Mesodermal cell (in vitro differentiated cells): ENCODE data around the gene SIL1.

Experiments used
- H3K27ac ChIP-seq: 2 replicates; pipeline ENCODE4 v1.7.0; 2013; ENCODE audit warnings: mild to moderate bottlenecking, low read depth, low read length, moderate library complexity; ENCODE audit not compliant: severe bottlenecking
- H3K36me3 ChIP-seq: 2 replicates; pipeline ENCODE4 v1.7.1; 2013; ENCODE audit warnings: mild to moderate bottlenecking, low read length, moderate library complexity; ENCODE audit not compliant: control insufficient read depth, insufficient read depth
- H3K4me1 ChIP-seq: one replicate; pipeline ENCODE4 v1.7.1; 2013; ENCODE audit warnings: mild to moderate bottlenecking, low read length; ENCODE audit not compliant: insufficient read depth, control insufficient read depth, poor library complexity, severe bottlenecking
- H3K4me3 ChIP-seq: 2 replicates; pipeline ENCODE4 v1.7.0; 2013; ENCODE audit warnings: low read length, control low read depth, mild to moderate bottlenecking; ENCODE audit not compliant: insufficient read depth, poor library complexity, severe bottlenecking; ENCODE audit errors: extremely low read depth
- H3K9me3 ChIP-seq: 2 replicates; pipeline ENCODE4 v1.7.1; 2013; ENCODE audit warnings: mild to moderate bottlenecking, low read length, moderate library complexity; ENCODE audit not compliant: control insufficient read depth
- WGBS, 2 experiments: methylation state at CpG; one replicate each; pipeline ENCODE4 v1.1.5; 2013; ENCODE audit warnings: missing lambda C conversion rate in 2 of 2; ENCODE audit not compliant: insufficient coverage in 2 of 2; 5-methylcytosine and 5-hydroxymethylcytosine counted together

Gene SIL1

GRCh38 chr5:138996120-138996519 lies 202.0 kb downstream of the SIL1 start:
- whole genome bisulfite sequencing, 2 experiments, result 100% methylated on average over 1 of the region's 1 CpG; no CpG with 5 or more reads in 1 of the 2 experiments
- H3K4me1 ChIP-seq, result no peaks in the 10 kb centered on the region

GRCh38 chr5:138990986-138991590 lies 207.1 kb downstream of the SIL1 start:
- Histone ChIP-seq H3K27ac (no peak overlapping the region), H3K36me3 (no peaks in the 10 kb centered on the region), H3K4me3 (no peak overlapping the region), H3K4me1 (no peaks in the 10 kb centered on the region), H3K9me3 (no peaks in the 10 kb centered on the region)
- 95 to 100% methylated on average over 3 to 4 of the region's 4 CpGs for WGBS, 2 experiments

More at GRCh38 chr5:138996120-138996519, 202.0 kb downstream of the SIL1 start:
- Histone ChIP-seq H3K36me3 (no peaks in the 10 kb centered on the region), H3K9me3 (no peaks in the 10 kb centered on the region), H3K27ac (no peak overlapping the region), H3K4me3 (no peak overlapping the region)

- Histone ChIP-seq H3K4me1 (peaks cover 6% of the 10 kb centered on the region), H3K36me3 (no peaks in the 10 kb centered on the region), H3K4me3 (no peak overlapping the region), H3K9me3 (no peaks in the 10 kb centered on the region), H3K27ac (no peak overlapping the region)
- 89 to 95% methylated on average over 6 of the region's 6 CpGs for WGBS, 2 experiments
Measured at GRCh38 chr5:138989720-138990119, 208.4 kb downstream of the SIL1 start.

- Histone ChIP-seq H3K4me3 (no peak overlapping the region), H3K9me3 (no peaks in the 10 kb centered on the region), H3K36me3 (no peaks in the 10 kb centered on the region), H3K4me1 (peaks cover 15% of the 10 kb centered on the region), H3K27ac (no peak overlapping the region)
- 86 to 100% methylated on average over 2 to 4 of the region's 5 CpGs for WGBS, 2 experiments
Measured at GRCh38 chr5:138986186-138986800, 211.9 kb downstream of the SIL1 start.

GRCh38 chr5:138985683-138986082 lies 212.5 kb downstream of the SIL1 start:
- Histone ChIP-seq H3K36me3 (no peaks in the 10 kb centered on the region), H3K27ac (no peak overlapping the region), H3K4me1 (peaks cover 21% of the 10 kb centered on the region), H3K4me3 (no peak overlapping the region), H3K9me3 (no peaks in the 10 kb centered on the region)
- 91 to 100% methylated on average over 5 of the region's 6 CpGs for WGBS, 2 experiments

GRCh38 chr5:138985256-138985655 lies 212.9 kb downstream of the SIL1 start:
- H3K4me1 ChIP-seq, result peaks cover 25% of the 10 kb centered on the region
- H3K9me3 ChIP-seq, result no peaks in the 10 kb centered on the region
- WGBS, 2 experiments, result 93 to 98% methylated on average over 3 of the region's 4 CpGs
- no peaks in the 10 kb centered on the region for H3K36me3 ChIP-seq
- no peak overlapping the region for H3K4me3 ChIP-seq
- no peak overlapping the region for H3K27ac ChIP-seq

- Histone ChIP-seq H3K4me1 (peaks cover 34% of the 10 kb centered on the region), H3K9me3 (no peaks in the 10 kb centered on the region), H3K36me3 (no peaks in the 10 kb centered on the region), H3K4me3 (no peak overlapping the region), H3K27ac (no peak overlapping the region)
- WGBS, 2 experiments, result 100% methylated on average over 1 of the region's 2 CpGs
Measured at GRCh38 chr5:138983984-138984383, 214.2 kb downstream of the SIL1 start.

- no peaks in the 10 kb centered on the region for H3K9me3 ChIP-seq
- 93 to 96% methylated on average over 4 to 6 of the region's 7 CpGs for WGBS, 2 experiments
- H3K27ac ChIP-seq, result no peak overlapping the region
- H3K4me3 ChIP-seq, result no peak overlapping the region
- H3K4me1 ChIP-seq, result peaks cover 44% of the 10 kb centered on the region
- no peaks in the 10 kb centered on the region for H3K36me3 ChIP-seq
Measured at GRCh38 chr5:138981586-138981985, 216.6 kb downstream of the SIL1 start.

- Histone ChIP-seq H3K4me1 (peaks cover 44% of the 10 kb centered on the region), H3K27ac (no peak overlapping the region), H3K36me3 (no peaks in the 10 kb centered on the region), H3K4me3 (no peak overlapping the region), H3K9me3 (no peaks in the 10 kb centered on the region)
- WGBS, 2 experiments, result 82 to 84% methylated on average over 3 of the region's 3 CpGs
Measured at GRCh38 chr5:138981131-138981530, 217.0 kb downstream of the SIL1 start.

- Histone ChIP-seq H3K9me3 (no peaks in the 10 kb centered on the region), H3K36me3 (no peaks in the 10 kb centered on the region), H3K4me3 (no peak overlapping the region), H3K27ac (no peak overlapping the region), H3K4me1 (peaks cover 40% of the 10 kb centered on the region)
Measured at GRCh38 chr5:138980441-138980840, 217.7 kb downstream of the SIL1 start.

GRCh38 chr5:138979684-138980280 lies 218.4 kb downstream of the SIL1 start:
- Histone ChIP-seq H3K36me3 (no peaks in the 10 kb centered on the region), H3K27ac (no peak overlapping the region), H3K4me1 (peaks cover 40% of the 10 kb centered on the region), H3K4me3 (no peak overlapping the region), H3K9me3 (no peaks in the 10 kb centered on the region)
- WGBS, 2 experiments, result 92 to 94% methylated on average over 3 to 4 of the region's 5 CpGs
